Activated gamma-delta T cell treated with anti-CD3 and anti-CD28 coated beads, Interleukin-2, amount 50 U/mL, for 16 hours (primary cell): Measurements from ENCODE around the gene FUT2.
"Not testable (repeated sequence)": the region's sequence is repeated elsewhere in the genome, so short reads cannot be mapped to it uniquely, and the experiment has no call there.

ENCODE experiments used
- DNase-seq: peaks from one replicate; pipeline ENCODE4 v3.0.0-alpha.2; 2020; ENCODE audit warnings: low read depth

FUT2 gene

GRCh38 chr19:48702701-48703100, 6.9 kb downstream of the FUT2 start:
- DNase-seq, result no peak

- no peak for DNase-seq
Observed at GRCh38 chr19:48703316-48703715, 7.5 kb downstream of the FUT2 start.

GRCh38 chr19:48705431-48705830, 9.7 kb downstream of the FUT2 start:
- DNase-seq, result no peak

GRCh38 chr19:48708471-48708870, 12.7 kb downstream of the FUT2 start:
- no peak for DNase-seq

GRCh38 chr19:48711106-48711662, 15.4 kb downstream of the FUT2 start:
- no peak for DNase-seq

GRCh38 chr19:48713041-48713863, 17.5 kb downstream of the FUT2 start:
- no peak for DNase-seq

- DNase-seq, result peak; percentile 95
Observed at GRCh38 chr19:48713864-48714755, 18.3 kb downstream of the FUT2 start.

GRCh38 chr19:48714759-48715675, 19.2 kb downstream of the FUT2 start:
- DNase-seq, result no peak

- DNase-seq, result no peak
Observed at GRCh38 chr19:48715681-48716171, 20.0 kb downstream of the FUT2 start.

- DNase-seq, result no peak
Observed at GRCh38 chr19:48716562-48717291, 21.0 kb downstream of the FUT2 start.

GRCh38 chr19:48718106-48718505, 22.3 kb downstream of the FUT2 start:
- DNase-seq, result not testable (repeated sequence)

- DNase-seq, result no peak
Observed at GRCh38 chr19:48718711-48719231, 23.0 kb downstream of the FUT2 start.

GRCh38 chr19:48719263-48720171, 23.7 kb downstream of the FUT2 start, which contains the start of gene MAMSTR:
TSS of gene MAMSTR (minus strand) at chr19:48719725. CDS start at chr19:48719031, 694 bp downstream.
- DNase-seq, result no peak

- no peak for DNase-seq
Observed at GRCh38 chr19:48720251-48720612, 24.5 kb downstream of the FUT2 start.

GRCh38 chr19:48720613-48721296, 25.0 kb downstream of the FUT2 start:
- peak; percentile 81 for DNase-seq

GRCh38 chr19:48722196-48722708, 26.5 kb downstream of the FUT2 start:
- DNase-seq, result no peak

- no peak for DNase-seq
Observed at GRCh38 chr19:48724796-48725753, 29.3 kb downstream of the FUT2 start.
